DOHH2 (cell line): Measurements from ENCODE around the gene TMEM63C.

Experiments used
- H3F3A ChIP-seq: fragments of 200-600 bp; sonication (generic), shearing (Covaris generic); 2 replicates; pipeline ENCODE4 v1.6.0; 2016; ENCODE audit warnings: antibody characterized with exemption, mild to moderate bottlenecking; ENCODE audit not compliant: control insufficient read depth, insufficient read depth
- H3K27ac ChIP-seq: fragments of 200-600 bp; sonication (generic); 2 replicates; pipeline ENCODE4 v1.5.1; 2014; ENCODE audit warnings: low read depth, mild to moderate bottlenecking, low read length, moderate library complexity
- H3K27me3 ChIP-seq: fragments of 200-600 bp; sonication (generic); 2 replicates; pipeline ENCODE4 v1.6.1; 2014; ENCODE audit warnings: mild to moderate bottlenecking, low read length, mixed read lengths; ENCODE audit not compliant: control insufficient read depth
- H3K36me3 ChIP-seq: fragments of 200-600 bp; sonication (generic); 2 replicates; pipeline ENCODE4 v1.6.1; 2014; ENCODE audit warnings: mild to moderate bottlenecking, low read length, moderate library complexity, mixed read lengths; ENCODE audit not compliant: control insufficient read depth
- H3K4me1 ChIP-seq: fragments of 200-600 bp; sonication (generic); 2 replicates; pipeline ENCODE4 v1.6.1; 2014; ENCODE audit warnings: mild to moderate bottlenecking, low read length, mixed read lengths; ENCODE audit not compliant: control insufficient read depth
- H3K4me2 ChIP-seq: fragments of 200-600 bp; sonication (generic); 2 replicates; pipeline ENCODE4 v1.6.0; 2014; ENCODE audit warnings: mild to moderate bottlenecking, low read length, moderate library complexity
- H3K4me3 ChIP-seq: fragments of 200-600 bp; sonication (generic); 2 replicates; pipeline ENCODE4 v1.5.1; 2014; ENCODE audit warnings: mild to moderate bottlenecking, low read length, mixed read lengths
- H3K79me2 ChIP-seq: fragments of 200-600 bp; sonication (generic); 2 replicates; pipeline ENCODE4 v1.6.1; 2014; ENCODE audit warnings: mild to moderate bottlenecking, low read length, mixed read lengths; ENCODE audit not compliant: control insufficient read depth
- H3K9me2 ChIP-seq: fragments of 200-600 bp; sonication (generic); replicated peaks from 2 replicates; pipeline ENCODE4 v1.6.1; 2014; ENCODE audit warnings: mild to moderate bottlenecking, low read length, mixed read lengths; ENCODE audit not compliant: control insufficient read depth
- H3K9me3 ChIP-seq: fragments of 200-600 bp; sonication (generic); 2 replicates; pipeline ENCODE4 v1.6.1; 2014; ENCODE audit warnings: antibody characterized with exemption, low read length, mixed read lengths; ENCODE audit not compliant: control insufficient read depth, insufficient read depth
- H4K20me1 ChIP-seq: fragments of 200-600 bp; sonication (generic); 2 replicates; pipeline ENCODE4 v1.6.0; 2014; ENCODE audit warnings: low read depth, mild to moderate bottlenecking, antibody characterized with exemption, low read length, moderate library complexity; ENCODE audit not compliant: control insufficient read depth, insufficient read depth
- CTCF ChIP-seq: fragments of 200-600 bp; sonication (generic); IDR thresholded peaks from one replicate; pipeline ENCODE4 v1.5.1; 2014; ENCODE audit warnings: antibody characterized with exemption, mild to moderate bottlenecking, low read depth, low read length; ENCODE audit not compliant: poor library complexity, severe bottlenecking
- EZH2phosphoT487 ChIP-seq: fragments of 200-600 bp; sonication (generic); IDR thresholded peaks from 2 replicates; pipeline ENCODE4 v1.6.1; 2017; ENCODE audit warnings: borderline replicate concordance, mild to moderate bottlenecking, antibody characterized with exemption, low read length, moderate library complexity, mixed read lengths

Gene TMEM63C

GRCh38 chr14:77296906-77297305, 115.3 kb downstream of the TMEM63C start:
- no peak for TF ChIP-seq CTCF
- no peak for TF ChIP-seq EZH2phosphoT487
- no peaks in the 10 kb centered on the region; the same call in 1 of the 2 replicates for H3K36me3 ChIP-seq
- no peak overlapping the region for H3K4me3 ChIP-seq
- no peak overlapping the region for H3K27ac ChIP-seq
- H3K4me2 ChIP-seq: no peak overlapping the region
- H3F3A ChIP-seq: no peaks in the 10 kb centered on the region
- no peaks in the 10 kb centered on the region for H3K9me2 ChIP-seq
- H4K20me1 ChIP-seq: no peaks in the 10 kb centered on the region
- H3K27me3 ChIP-seq: no peaks in the 10 kb centered on the region
- H3K4me1 ChIP-seq: no peaks in the 10 kb centered on the region
- no peaks in the 10 kb centered on the region for H3K9me3 ChIP-seq
- no peaks in the 10 kb centered on the region for H3K79me2 ChIP-seq

DNA sequence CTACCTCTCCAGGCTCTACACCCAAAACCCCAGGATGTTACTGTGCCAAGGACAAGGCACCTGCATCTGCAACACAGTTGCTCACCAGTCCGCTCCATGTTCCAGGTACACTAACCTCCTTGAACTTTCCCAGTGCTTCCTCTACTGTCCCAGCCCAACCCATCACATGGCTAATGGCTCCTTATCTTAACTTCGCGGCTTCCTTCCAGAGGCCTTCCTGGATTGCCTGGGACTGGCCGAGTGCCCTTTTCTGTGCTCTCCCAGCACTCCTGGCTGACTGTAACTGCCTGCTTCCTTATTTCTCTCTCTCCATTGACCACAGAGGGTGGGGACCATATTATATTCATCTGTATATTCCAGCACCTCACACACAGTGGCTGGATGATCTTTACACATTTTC, 118.2 kb downstream of the TMEM63C start:
- Histone ChIP-seq H3K9me3 (no peaks in the 10 kb centered on the region), H3K27me3 (no peaks in the 10 kb centered on the region), H3K4me1 (no peaks in the 10 kb centered on the region), H3K36me3 (no peaks in the 10 kb centered on the region; the same call in 1 of the 2 replicates), H3F3A (no peaks in the 10 kb centered on the region), H3K79me2 (no peaks in the 10 kb centered on the region), H4K20me1 (no peaks in the 10 kb centered on the region), H3K27ac (no peak overlapping the region), H3K4me2 (no peak overlapping the region), H3K4me3 (no peak overlapping the region), H3K9me2 (no peaks in the 10 kb centered on the region)
- TF ChIP-seq CTCF (no peak), EZH2phosphoT487 (no peak)

GRCh38 chr14:77301103-77301502, 119.5 kb downstream of the TMEM63C start:
- no peak overlapping the region for H3K4me2 ChIP-seq
- TF ChIP-seq EZH2phosphoT487 (no peak), CTCF (peak; percentile 94)
- no peaks in the 10 kb centered on the region for H3K4me1 ChIP-seq
- H3F3A ChIP-seq: no peaks in the 10 kb centered on the region
- no peaks in the 10 kb centered on the region for H4K20me1 ChIP-seq
- no peak overlapping the region for H3K27ac ChIP-seq
- H3K27me3 ChIP-seq: no peaks in the 10 kb centered on the region
- H3K9me2 ChIP-seq: no peaks in the 10 kb centered on the region
- H3K9me3 ChIP-seq: no peaks in the 10 kb centered on the region
- H3K4me3 ChIP-seq: no peak overlapping the region
- no peaks in the 10 kb centered on the region for H3K79me2 ChIP-seq
- no peaks in the 10 kb centered on the region; the same call in 1 of the 2 replicates for H3K36me3 ChIP-seq

DNA sequence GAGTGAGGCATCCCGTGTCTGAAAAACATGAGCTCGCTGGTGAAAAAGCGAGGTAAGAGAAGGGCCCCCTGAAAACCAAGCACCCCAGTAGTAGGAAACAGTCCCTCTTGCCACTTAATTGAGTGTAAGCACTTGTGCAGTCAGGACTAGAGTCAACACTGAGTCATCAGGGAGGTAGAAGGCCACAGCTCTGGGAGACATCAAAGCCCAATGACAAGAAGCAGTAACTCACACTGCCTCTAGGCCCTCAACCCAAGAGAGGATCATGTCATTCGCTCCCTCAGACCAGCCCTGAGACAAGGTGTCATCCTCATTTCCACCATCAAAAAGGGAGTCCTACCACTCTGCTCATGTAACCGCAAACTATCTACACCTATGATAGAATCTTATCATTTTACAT, 121.3 kb downstream of the TMEM63C start:
- Histone ChIP-seq H3K27ac (no peak overlapping the region), H3K27me3 (no peaks in the 10 kb centered on the region), H3K4me1 (no peaks in the 10 kb centered on the region), H4K20me1 (no peaks in the 10 kb centered on the region), H3K4me2 (no peak overlapping the region), H3K4me3 (no peak overlapping the region), H3K9me2 (no peaks in the 10 kb centered on the region), H3K36me3 (no peaks in the 10 kb centered on the region; the same call in 1 of the 2 replicates), H3F3A (no peaks in the 10 kb centered on the region), H3K9me3 (no peaks in the 10 kb centered on the region), H3K79me2 (no peaks in the 10 kb centered on the region)
- TF ChIP-seq CTCF (no peak), EZH2phosphoT487 (no peak)
